ENCODE results near the gene PMAIP1.
"Not testable (repeated sequence)": the region's sequence is repeated elsewhere in the genome, so short reads cannot be mapped to it uniquely, and the experiment has no call there.

PMAIP1 gene

DNA sequence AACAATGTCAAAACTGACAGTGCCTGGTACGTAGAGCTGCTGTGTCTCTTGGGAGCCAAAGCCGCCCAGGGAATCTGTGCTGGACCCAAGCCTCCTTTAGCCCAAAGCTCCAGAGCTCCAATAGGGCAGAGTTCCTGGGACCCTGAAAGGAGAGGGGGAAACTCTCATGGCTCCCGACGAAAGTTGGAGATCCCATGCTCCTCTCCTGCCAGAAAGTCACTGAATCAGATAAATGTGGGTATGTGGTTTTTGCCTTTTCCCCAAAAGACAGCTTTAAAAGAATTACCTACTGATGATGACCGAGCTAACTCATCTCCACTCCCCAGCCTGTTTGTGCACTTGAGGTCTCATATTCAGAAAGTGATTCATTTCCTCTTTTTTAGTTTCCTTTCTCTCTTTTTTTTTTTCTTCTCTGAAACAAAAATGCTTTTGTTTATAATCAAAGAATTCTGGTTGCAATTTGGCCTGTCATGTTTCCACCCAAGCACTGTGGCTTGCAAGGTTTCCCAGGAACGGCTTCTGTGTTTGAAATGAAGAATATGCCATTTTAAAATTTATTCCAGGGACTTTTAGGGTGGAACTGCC, 14.1 kb upstream of the PMAIP1 start:
- no peak for DNase-seq (ENCODE audit: low spot score)

DNA sequence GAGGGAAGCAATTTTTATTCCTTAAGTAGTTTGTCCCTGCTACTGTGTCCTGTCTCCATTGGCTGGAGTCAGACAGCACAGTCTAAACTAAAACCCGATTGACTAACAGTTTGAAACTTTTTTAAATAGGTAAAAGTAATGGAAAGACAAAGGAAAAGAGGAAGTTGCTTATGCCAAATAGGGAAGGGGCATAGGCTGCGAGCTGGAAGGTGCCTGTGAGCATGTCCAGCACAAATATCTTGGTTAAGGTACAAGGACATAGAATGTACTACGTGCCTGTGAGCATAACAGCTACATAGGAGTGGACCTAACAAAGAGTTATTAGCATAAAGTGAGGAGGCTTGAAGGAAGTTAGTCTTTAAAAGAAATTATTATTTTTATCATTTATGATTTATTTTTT, 13.4 kb upstream of the PMAIP1 start:
- not testable (repeated sequence) for DNase-seq (ENCODE audit: low spot score)

GRCh38 chr18:59892123-59892522, 7.7 kb upstream of the PMAIP1 start:
- no peak for DNase-seq (ENCODE audit: low spot score)

GRCh38 chr18:59893971-59894370, 5.8 kb upstream of the PMAIP1 start:
- no peak for DNase-seq (ENCODE audit: low spot score)

DNA sequence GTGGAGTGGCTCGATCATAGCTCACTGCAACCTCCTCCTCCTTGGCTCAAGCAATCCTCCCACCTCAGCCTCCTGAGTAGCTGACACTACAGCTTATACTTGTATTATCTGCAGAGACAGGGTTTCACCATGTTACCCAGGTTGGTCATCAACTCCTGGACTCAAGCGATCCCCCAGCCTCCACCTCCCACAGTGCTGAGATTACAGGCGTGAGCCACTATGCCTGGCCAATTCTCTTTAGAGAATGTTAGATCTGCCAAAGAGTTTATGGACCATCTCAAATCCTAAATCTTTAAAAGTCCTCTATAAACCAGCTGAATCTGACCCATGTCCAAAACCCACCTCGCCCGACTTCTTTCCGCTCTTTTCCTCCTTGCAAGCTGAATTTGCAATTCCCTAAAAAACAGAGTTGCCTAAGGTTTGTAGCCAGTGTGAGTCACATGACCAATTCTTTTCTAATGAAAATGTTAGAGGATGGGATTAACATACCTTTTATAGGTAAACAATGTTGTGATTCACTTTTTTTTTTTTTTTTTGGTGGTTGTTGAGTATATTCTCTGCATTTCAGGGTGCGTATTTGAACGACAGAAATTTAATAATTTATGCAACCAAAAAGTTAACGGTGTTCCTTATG, 2.4 kb upstream of the PMAIP1 start:
- no peak for DNase-seq (ENCODE audit: low spot score)

DNA sequence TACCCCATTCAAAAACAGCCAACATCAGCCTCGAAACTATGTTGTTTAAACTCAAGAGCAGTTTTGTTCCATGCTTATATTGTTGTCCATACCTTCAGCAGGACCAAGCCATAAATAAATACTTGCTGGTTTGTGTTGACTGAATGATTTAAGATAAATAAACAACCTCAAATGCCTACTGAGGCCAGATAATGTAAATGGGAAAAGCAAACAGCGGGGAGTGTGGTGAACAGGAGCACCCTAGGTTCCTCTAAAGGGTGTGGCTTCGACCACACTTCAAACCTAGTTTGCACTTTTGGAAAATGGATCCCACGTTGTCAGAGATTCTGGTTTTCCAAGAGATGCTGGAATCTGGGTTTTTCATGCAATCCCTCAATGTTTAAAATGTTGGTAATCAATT, 1.7 kb upstream of the PMAIP1 start:
- DNase-seq (ENCODE audit: low spot score) = no peak

GRCh38 chr18:59898609-59899297, 1.0 kb upstream of the PMAIP1 start:
- DNase-seq (ENCODE audit: low spot score) = no peak

DNA sequence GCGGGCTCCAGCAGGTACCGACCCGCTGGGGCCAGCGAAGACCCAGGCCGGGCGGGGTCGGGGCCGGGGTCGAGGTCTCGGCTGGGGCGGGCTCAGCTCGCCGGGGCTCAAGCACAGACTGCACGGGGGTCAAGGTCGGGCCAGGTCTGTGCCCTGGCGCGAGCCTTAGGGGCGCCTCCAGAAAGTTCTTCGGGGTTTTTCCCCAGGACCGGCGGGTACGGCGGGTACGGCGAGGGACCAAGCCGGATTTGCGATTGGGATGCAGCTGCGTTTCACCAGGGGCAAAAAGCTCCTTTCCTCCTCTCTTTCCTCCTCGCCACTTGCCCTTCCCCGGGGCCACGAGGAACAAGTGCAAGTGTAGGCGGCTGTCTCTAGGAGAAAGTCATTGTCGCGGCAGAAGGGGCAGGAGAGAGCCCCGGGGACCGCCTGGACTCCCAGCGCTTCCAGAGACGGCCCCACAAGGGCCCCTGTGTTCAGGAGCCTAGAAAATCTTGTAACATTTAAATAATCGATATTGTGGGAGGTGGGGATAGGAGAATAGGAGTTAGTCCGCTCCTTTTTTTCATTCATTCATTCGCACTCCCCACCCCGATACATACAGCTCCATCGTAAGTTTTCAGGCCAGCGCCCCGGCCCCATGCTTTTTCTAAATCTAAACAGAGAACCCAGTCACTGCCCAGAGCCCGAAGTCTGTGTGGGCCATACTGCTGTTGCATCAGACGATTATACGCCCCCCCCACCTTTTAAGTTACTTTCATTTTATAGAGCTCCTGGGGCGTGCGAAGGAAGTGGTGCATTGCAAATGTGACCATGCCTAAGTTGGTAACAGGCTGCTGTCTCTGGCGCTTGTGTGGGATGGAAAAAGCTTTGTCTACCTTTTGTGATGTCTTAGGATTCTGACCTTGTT, 679 bp downstream of the PMAIP1 start:
- peak; percentile 26 for DNase-seq (ENCODE audit: low spot score)

DNA sequence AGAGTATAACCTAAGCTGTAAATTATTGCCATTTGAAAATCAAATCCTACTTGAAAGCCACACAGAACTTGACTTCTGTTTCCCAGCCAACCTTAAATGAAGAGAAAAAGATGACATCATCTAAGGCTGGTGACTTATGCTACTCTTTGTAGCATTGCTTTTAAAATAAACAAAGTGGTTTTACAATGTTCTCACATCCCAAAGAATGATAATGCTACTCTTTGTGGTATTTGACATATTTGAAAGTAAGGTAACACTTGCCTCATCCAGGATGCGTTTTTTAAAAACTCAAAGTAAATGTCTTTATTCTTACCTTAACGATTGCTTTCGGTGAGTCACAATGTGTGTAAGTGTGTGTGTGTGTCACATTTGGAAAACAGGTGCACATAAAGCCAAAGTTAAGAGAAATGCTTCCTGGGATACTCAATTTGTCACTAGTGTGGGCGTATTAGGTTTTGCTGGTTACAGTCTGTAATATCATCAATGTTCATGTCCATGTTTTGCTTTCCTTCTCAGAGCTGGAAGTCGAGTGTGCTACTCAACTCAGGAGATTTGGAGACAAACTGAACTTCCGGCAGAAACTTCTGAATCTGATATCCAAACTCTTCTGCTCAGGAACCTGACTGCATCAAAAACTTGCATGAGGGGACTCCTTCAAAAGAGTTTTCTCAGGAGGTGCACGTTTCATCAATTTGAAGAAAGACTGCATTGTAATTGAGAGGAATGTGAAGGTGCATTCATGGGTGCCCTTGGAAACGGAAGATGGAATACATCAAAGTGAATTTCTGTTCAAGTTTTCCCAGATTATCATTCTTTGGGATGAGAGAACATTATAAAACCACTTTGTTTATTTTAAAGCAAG, 2.6 kb downstream of the PMAIP1 start:
- DNase-seq (ENCODE audit: low spot score) = no peak

DNA sequence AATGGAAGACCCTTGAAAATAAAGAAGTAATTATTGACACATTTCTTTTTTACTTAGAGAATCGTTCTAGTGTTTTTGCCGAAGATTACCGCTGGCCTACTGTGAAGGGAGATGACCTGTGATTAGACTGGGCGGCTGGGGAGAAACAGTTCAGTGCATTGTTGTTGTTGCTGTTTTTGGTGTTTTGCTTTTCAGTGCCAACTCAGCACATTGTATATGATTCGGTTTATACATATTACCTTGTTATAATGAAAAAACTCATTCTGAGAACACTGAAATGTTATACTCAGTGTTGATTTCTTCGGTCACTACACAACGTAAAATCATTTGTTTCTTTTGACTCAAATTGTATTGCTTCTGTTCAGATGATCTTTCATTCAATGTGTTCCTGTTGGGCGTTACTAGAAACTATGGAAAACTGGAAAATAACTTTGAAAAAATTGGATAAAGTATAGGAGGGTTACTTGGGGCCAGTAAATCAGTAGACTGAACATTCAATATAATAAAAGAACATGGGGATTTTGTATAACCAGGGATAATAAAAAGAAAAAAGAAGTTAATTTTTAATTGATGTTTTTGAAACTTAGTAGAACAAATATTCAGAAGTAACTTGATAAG, 3.3 kb downstream of the PMAIP1 start:
- no peak for DNase-seq (ENCODE audit: low spot score)

DNA sequence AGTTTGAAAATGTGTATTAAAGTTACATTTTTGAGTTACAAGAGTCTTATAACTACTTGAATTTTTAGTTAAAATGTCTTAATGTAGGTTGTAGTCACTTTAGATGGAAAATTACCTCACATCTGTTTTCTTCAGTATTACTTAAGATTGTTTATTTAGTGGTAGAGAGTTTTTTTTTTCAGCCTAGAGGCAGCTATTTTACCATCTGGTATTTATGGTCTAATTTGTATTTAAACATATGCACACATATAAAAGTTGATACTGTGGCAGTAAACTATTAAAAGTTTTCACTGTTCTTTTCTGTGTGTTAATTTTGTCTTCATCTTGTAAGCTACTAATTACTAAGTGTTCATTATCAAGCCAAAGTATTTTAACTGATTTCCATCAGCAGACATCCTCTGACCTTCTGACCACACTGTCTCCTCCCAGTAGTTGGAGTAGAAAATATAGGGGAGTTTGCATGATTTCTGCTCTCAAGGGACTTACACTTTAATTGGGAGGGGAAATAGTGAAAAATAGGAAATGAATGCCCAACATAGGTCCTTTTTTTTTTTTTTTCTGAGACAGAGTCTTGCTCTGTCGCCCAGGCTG, 4.3 kb downstream of the PMAIP1 start:
- no peak for DNase-seq (ENCODE audit: low spot score)

- no peak for DNase-seq (ENCODE audit: low spot score)
Measured at GRCh38 chr18:59905686-59906091, 5.9 kb downstream of the PMAIP1 start.

GRCh38 chr18:59906203-59906602, 6.4 kb downstream of the PMAIP1 start:
- DNase-seq (ENCODE audit: low spot score) = no peak

DNA sequence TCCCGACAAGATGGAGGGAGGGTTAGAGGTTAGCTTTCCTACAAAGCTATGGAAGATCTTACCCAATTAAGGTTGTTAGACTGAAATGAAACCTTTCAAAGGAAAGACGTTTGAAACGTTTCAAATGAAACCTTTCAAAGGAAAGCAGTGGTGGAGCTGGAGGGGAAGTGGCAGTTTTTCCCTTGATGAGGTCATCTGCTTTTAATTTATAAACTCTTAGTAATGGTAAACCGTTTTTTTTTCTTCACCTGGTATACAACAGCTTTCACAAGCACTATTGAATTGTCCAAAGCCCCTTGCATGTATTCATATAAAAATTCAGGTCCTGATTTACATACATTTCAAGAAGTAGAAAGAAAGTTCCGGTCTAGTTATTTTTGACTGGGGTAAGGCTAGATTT, 7.4 kb downstream of the PMAIP1 start:
- no peak for DNase-seq (ENCODE audit: low spot score)

DNA sequence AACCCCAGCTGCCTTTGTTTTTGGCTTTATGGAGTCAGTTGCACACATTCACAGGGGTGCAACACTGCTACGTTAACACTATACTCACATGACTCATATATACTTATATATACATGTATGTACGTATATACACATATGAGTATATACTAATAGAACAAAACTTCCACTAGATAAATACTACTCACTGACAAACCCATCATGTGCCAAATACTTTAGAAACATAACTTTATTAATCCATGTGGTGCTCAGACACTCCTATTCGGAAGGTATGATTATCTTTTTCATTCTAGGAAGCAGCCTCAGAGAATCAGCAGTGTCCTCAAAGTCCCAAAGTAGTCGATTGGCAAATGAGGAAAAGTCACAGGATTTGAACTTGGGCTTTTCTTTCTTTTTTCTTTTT, 7.9 kb downstream of the PMAIP1 start:
- no peak for DNase-seq (ENCODE audit: low spot score)

DNA sequence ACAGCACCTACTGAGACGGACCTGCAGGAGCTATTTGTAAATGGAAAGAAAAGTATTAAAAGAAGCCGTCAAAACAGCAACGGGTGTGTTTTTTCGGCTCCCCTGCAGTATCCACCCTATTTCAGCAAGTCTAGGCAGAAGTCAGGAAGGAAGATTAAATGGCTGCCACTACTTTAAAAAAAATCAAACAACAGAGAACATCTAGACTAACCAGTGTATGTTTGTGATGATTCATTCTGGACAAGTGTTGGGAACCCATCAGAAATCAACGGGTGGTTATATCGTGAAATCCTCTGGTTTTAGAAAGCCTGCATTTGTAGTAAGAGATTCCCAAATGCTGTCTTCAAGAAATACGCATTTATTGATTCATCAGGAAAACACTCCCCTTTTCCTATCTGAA, 9.0 kb downstream of the PMAIP1 start:
- DNase-seq (ENCODE audit: low spot score) = no peak

- no peak for DNase-seq (ENCODE audit: low spot score)
Measured at GRCh38 chr18:59909289-59910036, 9.7 kb downstream of the PMAIP1 start.

DNA sequence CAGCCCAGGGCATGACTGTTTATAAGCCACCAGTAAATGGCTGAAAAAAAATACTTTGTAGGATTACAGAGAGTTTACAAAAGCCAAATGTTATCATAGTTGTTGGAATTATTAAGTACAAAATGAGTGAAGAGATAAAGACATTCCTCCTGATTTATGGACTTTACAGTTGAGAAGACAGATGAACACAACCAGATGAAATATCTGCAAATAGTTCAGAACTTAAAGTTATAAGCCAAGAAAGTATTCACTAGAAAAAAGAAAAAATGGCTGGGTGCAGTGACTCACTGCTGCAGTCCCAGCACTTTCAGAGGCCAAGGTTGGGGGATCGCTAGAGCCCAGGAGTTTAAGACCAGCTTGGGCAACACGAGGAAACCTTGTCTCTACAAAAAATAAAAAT, 11.2 kb downstream of the PMAIP1 start:
- DNase-seq (ENCODE audit: low spot score) = no peak

GRCh38 chr18:59911600-59911999, 11.8 kb downstream of the PMAIP1 start:
- DNase-seq (ENCODE audit: low spot score) = no peak

DNA sequence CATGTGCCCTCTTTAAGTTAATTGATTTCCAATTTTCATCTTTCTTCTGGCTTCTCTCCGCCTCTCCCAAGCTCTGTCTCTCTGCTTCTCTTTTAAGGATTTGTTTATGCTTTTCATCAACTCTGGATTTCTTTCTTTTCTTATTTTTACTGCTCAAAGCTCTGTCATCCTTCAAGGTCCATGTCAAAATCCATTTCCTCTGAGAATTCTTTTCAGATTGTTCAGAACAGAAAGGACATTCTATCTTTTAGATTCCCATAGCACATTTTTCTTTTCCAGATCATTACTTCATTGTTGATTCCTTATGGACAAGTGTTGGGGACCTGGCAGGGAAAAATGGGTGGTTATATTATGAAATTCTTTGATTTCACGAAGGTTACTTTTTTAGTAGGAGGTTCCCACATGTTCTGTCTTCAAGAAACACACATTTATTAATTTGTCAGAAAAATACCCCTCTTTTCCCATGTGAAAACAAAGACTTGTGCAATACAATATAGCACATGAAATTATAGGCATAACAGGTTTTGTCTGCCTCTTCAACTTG, 12.3 kb downstream of the PMAIP1 start:
- DNase-seq (ENCODE audit: low spot score) = no peak
